Putamen (tissue), 1 donor: ENCODE data around the gene STH.
A peak's percentile ranks its signal among the peaks of the same experiment; 100 is the strongest.
"Not testable (repeated sequence)": the region's sequence is repeated elsewhere in the genome, so short reads cannot be mapped to it uniquely, and the experiment has no call there.

Experiments
- DNase-seq: peaks from one replicate; pipeline ENCODE4 v3.0.0-alpha.2; 2016; ENCODE audit warnings: low spot score

The STH gene

DNA sequence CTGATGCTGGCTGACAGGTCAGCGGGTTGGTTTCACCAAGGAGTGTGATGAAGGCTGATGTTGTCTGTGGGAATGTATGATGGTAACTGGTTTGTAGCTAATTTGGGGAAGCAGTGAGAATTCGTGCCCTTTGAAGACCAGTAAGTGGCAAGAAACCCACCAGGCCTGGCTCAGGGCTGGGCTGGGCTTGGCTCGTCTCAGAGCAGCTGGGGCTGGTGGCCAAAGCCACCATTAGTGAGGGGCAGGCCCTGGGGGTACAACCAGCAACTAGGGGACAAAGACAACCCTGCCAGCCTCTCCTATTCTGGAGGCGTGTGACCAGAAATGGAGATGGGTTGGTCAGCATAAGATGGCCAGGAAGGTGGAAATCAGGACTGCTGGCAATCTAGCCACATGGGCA is 13.0 kb upstream of the STH start:
- DNase-seq, result no peak

DNA sequence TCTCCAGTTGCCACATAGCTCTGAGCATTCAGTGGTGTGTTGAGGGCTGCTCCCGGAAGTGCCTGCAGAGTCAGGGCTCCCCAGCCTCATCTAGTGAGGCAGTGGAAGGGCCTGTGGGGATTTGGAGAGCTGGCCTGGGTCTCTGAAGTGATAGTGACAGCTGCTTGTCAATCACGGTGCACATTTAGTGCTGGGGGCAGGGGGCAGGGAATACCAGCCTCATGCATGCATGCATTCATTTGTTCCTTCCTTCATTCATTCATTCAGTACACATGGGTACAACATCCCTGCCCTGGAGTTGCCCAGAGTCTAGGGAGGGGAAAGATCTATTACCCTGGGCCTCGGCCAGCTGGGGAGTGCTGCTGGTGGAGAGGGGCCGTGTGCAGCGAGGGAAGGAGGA is 11.3 kb upstream of the STH start:
- no peak for DNase-seq

DNA sequence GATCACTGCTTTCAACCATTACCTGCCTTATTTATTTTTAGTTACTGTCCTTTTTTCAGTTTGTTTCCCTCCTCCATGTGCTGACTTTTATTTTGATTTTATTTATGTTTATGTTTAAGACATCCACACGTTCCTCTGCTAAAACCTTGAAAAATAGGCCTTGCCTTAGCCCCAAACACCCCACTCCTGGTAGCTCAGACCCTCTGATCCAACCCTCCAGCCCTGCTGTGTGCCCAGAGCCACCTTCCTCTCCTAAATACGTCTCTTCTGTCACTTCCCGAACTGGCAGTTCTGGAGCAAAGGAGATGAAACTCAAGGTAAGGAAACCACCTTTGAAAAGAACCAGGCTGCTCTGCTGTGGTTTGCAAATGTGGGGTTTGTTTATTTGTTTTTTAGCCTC is 9.3 kb upstream of the STH start:
- DNase-seq, result no peak

DNA sequence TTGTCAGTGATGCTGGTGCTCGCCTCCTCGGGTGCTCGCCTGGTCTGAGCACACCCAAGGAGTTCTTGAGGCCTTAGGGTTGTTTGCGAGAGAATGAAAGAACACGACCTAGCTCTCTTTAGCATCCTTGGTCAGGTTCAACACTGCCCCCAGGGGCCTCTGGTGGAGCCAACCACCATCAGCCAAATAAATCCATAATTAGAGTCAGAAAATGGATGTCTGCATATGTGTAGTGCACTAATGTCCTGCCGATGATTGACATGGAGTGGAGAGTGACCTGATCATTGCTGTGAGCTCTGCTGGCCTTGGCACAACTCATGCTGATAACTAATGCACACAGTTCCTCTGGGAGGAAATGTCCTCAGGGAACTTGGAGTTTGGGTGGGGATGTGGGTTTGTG is 8.2 kb upstream of the STH start:
- no peak for DNase-seq

DNA sequence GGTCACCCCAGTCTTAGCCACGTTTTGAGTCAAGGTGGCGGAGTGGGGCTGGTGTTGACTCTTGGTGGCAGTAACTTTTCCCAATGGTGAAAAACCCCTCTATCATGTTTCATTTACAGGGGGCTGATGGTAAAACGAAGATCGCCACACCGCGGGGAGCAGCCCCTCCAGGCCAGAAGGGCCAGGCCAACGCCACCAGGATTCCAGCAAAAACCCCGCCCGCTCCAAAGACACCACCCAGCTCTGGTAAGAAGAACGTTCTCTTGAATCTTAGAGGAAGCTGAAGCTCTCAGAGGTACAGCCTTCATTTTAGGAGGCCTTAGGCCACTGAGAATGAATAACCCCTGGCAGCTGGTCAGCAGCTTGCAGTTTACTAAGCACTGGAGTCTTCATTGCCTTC is 7.7 kb upstream of the STH start:
- DNase-seq, result no peak

DNA sequence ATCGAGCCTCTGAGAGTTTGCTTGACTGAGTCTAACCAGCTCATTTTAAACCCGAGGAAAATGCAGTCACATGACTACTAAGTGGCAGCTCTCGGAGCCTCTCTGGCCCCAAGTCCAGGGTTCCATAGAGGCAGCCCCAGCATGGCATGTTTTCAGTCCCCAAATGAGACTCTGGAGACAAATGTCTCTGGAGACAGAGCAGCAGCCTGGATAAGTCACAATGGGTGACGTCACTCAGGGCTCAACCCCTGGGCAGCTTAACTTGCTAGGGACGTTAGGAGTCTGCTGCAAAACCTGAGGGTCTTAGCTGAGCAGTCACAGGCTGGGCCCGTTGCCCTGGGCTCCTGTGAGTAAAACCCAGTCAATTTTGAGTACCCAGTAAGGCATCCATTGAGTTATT is 6.9 kb upstream of the STH start:
- DNase-seq, result no peak

DNA sequence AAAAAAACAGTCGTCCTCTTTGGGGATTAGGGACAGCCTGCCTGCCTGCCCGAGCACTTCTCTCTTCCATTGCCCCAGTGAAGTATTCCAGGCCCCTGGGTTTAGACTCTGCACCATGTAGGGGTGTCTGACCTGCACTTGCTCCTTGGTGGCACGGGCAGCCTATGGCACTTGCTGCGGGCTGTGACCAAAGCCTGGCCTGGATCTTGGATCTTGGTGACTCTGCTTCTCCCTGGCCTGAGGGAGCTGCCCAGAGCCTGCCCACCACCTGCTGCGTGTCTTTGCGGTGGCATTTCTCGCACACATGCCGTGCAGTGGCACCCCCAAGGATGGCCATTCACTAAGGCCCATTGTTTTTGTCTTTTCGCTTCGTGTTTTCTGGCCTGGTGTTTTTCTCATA is 6.1 kb upstream of the STH start:
- DNase-seq, result no peak

DNA sequence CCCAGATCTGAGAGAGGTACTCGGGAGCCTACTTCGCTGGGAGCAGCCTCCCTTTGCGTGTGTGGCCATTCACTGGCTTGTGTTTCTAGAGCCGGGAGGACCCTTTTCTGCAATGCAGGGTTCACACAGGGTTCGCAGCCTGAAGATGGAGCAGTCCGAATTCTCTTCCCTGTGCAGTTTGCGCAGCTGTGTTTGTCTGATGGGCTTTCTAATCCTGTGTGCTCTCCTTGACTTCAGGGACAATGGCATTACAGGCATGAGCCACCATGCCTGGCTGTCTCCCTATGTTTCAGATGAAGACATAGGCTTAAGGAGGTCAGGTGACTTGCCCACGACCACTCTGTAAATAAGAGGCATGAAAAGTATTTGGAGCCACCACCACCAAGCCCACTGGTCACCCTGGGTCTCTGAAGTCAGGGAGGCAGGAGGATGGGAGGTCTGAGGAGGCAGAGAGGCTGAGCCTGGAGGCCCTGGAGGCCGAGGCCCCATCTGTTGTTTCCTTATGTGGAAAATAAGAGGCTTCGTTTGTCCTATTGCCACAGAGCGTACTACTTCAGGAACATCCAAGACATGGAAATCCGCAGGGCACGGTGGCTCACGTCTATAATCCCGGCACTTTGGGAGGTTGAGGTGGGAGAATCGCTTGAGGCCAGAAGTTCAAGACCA is 5.0 kb upstream of the STH start:
- no peak for DNase-seq

DNA sequence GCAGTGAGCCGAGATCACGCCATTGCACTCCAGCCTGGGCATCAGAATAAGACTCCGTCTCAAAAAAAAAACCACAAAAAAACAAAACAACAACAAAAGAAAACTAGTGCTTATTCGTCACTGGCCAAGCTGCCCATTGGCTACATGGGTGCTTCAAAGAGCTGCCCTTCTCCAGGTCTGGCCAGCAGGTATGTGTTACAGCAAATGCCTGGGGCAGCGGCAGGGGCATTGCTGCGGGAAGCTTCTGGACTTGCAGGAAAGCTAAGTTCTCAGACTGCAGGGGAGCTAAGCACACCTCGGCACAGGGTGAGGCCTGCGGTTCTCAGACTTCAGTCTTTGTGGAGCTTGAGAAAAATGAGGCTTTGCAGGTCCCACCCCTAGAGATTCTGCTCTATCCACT is 4.1 kb upstream of the STH start:
- no peak for DNase-seq

DNA sequence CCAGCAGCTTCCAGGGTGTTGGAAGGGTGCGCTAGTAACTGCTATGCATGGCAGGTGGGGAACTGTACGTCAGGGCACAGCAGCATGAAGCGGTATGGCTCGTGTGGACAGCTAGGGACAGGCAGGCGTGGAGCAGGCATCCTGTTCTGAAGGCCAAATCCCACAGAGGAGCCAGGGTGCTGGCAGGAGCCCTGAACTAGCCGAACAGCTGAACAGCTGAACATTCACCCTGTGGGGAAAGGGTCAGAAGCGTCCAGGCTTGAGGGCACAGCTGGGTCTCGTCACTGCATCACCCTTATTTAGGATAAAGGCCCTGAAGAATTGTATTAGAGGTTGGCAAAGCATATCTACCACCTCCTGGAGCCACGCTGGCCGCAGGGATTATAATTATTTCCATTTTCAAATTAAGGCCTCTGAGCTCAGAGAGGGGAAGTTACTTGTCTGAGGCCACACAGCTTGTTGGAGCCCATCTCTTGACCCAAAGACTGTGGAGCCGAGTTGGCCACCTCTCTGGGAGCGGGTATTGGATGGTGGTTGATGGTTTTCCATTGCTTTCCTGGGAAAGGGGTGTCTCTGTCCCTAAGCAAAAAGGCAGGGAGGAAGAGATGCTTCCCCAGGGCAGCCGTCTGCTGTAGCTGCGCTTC is 3.3 kb upstream of the STH start:
- DNase-seq, result no peak

DNA sequence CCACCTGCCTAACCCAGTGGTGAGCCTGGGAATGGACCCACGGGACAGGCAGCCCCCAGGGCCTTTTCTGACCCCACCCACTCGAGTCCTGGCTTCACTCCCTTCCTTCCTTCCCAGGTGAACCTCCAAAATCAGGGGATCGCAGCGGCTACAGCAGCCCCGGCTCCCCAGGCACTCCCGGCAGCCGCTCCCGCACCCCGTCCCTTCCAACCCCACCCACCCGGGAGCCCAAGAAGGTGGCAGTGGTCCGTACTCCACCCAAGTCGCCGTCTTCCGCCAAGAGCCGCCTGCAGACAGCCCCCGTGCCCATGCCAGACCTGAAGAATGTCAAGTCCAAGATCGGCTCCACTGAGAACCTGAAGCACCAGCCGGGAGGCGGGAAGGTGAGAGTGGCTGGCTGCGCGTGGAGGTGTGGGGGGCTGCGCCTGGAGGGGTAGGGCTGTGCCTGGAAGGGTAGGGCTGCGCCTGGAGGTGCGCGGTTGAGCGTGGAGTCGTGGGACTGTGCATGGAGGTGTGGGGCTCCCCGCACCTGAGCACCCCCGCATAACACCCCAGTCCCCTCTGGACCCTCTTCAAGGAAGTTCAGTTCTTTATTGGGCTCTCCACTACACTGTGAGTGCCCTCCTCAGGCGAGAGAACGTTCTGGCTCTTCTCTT is 2.6 kb upstream of the STH start:
- DNase-seq, result no peak

DNA sequence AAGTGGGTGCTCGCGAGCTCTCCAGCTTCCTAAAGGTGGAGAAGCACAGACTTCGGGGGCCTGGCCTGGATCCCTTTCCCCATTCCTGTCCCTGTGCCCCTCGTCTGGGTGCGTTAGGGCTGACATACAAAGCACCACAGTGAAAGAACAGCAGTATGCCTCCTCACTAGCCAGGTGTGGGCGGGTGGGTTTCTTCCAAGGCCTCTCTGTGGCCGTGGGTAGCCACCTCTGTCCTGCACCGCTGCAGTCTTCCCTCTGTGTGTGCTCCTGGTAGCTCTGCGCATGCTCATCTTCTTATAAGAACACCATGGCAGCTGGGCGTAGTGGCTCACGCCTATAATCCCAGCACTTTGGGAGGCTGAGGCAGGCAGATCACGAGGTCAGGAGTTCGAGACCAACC is 1.9 kb upstream of the STH start:
- no peak for DNase-seq

DNA sequence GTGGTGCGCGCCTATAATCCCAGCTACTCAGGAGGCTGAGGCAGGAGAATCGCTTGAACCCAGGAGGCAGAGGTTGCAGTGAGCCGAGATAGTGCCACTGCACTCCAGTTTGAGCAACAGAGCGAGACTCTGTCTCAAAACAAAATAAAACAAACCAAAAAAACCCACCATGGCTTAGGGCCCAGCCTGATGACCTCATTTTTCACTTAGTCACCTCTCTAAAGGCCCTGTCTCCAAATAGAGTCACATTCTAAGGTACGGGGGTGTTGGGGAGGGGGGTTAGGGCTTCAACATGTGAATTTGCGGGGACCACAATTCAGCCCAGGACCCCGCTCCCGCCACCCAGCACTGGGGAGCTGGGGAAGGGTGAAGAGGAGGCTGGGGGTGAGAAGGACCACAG is 1.4 kb upstream of the STH start:
- DNase-seq, result no peak

DNA sequence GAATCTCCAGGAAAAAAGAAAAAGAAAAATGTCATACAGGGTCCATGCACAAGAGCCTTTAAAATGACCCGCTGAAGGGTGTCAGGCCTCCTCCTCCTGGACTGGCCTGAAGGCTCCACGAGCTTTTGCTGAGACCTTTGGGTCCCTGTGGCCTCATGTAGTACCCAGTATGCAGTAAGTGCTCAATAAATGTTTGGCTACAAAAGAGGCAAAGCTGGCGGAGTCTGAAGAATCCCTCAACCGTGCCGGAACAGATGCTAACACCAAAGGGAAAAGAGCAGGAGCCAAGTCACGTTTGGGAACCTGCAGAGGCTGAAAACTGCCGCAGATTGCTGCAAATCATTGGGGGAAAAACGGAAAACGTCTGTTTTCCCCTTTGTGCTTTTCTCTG is 845 bp downstream of the STH start:
- DNase-seq, result no peak

DNA sequence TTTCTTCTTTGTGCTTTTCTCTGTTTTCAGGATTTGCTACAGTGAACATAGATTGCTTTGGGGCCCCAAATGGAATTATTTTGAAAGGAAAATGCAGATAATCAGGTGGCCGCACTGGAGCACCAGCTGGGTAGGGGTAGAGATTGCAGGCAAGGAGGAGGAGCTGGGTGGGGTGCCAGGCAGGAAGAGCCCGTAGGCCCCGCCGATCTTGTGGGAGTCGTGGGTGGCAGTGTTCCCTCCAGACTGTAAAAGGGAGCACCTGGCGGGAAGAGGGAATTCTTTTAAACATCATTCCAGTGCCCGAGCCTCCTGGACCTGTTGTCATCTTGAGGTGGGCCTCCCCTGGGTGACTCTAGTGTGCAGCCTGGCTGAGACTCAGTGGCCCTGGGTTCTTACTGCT is 1.2 kb downstream of the STH start:
- no peak for DNase-seq

DNA sequence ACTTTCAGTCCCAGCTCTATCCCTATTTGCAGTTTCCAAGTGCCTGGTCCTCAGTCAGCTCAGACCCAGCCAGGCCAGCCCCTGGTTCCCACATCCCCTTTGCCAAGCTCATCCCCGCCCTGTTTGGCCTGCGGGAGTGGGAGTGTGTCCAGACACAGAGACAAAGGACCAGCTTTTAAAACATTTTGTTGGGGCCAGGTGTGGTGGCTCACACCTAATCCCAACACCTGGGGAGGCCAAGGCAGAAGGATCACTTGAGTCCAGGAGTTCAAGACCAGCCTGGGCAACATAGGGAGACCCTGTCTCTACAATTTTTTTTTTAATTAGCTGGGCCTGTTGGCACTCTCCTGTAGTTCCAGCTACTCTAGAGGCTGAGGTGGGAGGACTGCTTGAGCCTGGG is 1.7 kb downstream of the STH start:
- DNase-seq, result no peak

DNA sequence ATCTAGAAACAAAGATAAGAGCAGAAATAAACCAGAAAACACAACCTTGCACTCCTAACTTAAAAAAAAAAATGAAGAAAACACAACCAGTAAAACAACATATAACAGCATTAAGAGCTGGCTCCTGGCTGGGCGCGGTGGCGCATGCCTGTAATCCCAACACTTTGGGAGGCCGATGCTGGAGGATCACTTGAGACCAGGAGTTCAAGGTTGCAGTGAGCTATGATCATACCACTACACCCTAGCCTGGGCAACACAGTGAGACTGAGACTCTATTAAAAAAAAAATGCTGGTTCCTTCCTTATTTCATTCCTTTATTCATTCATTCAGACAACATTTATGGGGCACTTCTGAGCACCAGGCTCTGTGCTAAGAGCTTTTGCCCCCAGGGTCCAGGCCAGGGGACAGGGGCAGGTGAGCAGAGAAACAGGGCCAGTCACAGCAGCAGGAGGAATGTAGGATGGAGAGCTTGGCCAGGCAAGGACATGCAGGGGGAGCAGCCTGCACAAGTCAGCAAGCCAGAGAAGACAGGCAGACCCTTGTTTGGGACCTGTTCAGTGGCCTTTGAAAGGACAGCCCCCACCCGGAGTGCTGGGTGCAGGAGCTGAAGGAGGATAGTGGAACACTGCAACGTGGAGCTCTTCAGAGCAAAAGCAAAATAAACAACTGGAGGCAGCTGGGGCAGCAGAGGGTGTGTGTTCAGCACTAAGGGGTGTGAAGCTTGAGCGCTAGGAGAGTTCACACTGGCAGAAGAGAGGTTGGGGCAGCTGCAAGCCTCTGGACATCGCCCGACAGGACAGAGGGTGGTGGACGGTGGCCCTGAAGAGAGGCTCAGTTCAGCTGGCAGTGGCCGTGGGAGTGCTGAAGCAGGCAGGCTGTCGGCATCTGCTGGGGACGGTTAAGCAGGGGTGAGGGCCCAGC is 2.6 kb downstream of the STH start:
- DNase-seq, result no peak

DNA sequence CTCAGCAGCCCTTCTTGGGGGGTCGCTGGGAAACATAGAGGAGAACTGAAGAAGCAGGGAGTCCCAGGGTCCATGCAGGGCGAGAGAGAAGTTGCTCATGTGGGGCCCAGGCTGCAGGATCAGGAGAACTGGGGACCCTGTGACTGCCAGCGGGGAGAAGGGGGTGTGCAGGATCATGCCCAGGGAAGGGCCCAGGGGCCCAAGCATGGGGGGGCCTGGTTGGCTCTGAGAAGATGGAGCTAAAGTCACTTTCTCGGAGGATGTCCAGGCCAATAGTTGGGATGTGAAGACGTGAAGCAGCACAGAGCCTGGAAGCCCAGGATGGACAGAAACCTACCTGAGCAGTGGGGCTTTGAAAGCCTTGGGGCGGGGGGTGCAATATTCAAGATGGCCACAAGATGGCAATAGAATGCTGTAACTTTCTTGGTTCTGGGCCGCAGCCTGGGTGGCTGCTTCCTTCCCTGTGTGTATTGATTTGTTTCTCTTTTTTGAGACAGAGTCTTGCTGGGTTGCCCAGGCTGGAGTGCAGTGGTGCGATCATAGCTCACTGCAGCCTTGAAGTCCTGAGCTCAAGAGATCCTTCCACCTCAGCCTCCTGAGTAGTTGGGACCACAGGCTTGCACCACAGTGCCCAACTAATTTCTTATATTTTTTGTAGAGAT is 3.4 kb downstream of the STH start:
- peak; percentile 66 for DNase-seq

DNA sequence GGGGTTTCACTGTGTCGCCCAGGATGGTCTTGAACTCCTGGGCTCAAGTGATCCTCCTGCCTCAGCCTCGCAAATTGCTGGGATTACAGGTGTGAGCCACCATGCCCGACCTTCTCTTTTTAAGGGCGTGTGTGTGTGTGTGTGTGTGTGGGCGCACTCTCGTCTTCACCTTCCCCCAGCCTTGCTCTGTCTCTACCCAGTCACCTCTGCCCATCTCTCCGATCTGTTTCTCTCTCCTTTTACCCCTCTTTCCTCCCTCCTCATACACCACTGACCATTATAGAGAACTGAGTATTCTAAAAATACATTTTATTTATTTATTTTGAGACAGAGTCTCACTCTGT is 3.9 kb downstream of the STH start:
- DNase-seq, result no peak

DNA sequence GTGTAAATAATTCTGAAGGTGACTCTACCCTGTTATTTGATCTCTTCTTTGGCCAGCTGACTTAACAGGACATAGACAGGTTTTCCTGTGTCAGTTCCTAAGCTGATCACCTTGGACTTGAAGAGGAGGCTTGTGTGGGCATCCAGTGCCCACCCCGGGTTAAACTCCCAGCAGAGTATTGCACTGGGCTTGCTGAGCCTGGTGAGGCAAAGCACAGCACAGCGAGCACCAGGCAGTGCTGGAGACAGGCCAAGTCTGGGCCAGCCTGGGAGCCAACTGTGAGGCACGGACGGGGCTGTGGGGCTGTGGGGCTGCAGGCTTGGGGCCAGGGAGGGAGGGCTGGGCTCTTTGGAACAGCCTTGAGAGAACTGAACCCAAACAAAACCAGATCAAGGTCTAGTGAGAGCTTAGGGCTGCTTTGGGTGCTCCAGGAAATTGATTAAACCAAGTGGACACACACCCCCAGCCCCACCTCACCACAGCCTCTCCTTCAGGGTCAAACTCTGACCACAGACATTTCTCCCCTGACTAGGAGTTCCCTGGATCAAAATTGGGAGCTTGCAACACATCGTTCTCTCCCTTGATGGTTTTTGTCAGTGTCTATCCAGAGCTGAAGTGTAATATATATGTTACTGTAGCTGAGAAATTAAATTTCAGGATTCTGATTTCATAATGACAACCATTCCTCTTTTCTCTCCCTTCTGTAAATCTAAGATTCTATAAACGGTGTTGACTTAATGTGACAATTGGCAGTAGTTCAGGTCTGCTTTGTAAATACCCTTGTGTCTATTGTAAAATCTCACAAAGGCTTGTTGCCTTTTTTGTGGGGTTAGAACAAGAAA is 5.1 kb downstream of the STH start:
- peak; percentile 82 for DNase-seq

DNA sequence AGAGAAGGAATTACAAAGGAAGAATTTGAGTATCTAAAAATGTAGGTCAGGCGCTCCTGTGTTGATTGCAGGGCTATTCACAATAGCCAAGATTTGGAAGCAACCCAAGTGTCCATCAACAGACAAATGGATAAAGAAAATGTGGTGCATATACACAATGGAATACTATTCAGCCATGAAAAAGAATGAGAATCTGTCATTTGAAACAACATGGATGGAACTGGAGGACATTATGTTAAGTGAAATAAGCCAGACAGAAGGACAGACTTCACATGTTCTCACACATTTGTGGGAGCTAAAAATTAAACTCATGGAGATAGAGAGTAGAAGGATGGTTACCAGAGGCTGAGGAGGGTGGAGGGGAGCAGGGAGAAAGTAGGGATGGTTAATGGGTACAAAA is 7.0 kb downstream of the STH start:
- not testable (repeated sequence) for DNase-seq
